ENCODE data around the gene HSPA1L. TPM values are rescaled to one million over a fixed set of nuclear protein-coding genes. Genes with fewer than 3 reads are reported as not detected.

Gene HSPA1L
- total RNA-seq, 4 donors from 2014 or later: 0.48 to 3.0 (median 1.9) TPM

DNA sequence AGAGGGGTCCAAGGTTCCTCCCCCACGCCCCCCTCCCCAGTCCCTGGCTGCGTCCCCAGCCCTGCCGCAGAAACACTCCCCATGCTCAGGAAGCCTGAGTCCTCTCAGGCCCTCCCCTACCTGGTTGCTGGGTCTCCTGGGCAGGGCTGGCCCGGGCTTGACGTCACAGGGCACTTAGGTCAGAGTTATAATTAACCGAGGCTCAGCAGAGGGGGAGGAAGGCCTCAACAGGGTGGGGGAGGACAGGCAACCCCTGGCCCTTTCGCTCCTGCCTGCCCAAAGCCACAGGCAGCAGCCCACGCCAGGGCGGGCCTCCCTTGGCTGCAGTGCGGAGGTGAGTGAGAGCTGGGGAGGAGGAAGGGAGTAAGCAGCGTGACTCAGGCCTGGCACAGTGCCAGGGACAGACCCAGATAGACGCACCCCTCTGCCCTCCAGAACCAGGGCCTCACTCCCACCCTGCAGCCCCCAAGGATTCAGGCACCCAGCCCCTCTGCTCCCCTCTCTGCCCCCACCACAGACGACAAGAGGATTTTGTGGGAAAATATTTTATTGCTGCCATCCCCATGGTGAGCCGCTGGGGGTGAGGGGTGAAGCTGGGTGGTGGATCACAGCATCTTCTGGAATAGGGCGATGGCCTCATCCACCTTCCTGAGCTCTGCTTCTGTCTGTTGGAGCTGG is 38.0 kb downstream of the HSPA1L start, which contains the start of gene VWA7:
VWA7 (minus strand) TSS at position 340 of the 678 bp plus-strand sequence. CDS start 549 bp downstream, outside the sequence.
- DNase-seq (ENCODE audit: low spot score) (peak; percentile 77), ATAC-seq (ENCODE audit: low FRiP score) (peak; percentile 94)
- TF ChIP-seq, protein P1, sequence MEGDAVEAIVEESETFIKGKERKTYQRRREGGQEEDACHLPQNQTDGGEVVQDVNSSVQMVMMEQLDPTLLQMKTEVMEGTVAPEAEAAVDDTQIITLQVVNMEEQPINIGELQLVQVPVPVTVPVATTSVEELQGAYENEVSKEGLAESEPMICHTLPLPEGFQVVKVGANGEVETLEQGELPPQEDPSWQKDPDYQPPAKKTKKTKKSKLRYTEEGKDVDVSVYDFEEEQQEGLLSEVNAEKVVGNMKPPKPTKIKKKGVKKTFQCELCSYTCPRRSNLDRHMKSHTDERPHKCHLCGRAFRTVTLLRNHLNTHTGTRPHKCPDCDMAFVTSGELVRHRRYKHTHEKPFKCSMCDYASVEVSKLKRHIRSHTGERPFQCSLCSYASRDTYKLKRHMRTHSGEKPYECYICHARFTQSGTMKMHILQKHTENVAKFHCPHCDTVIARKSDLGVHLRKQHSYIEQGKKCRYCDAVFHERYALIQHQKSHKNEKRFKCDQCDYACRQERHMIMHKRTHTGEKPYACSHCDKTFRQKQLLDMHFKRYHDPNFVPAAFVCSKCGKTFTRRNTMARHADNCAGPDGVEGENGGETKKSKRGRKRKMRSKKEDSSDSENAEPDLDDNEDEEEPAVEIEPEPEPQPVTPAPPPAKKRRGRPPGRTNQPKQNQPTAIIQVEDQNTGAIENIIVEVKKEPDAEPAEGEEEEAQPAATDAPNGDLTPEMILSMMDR (IDR thresholded peaks at IDR 0.05): no peak

DNA sequence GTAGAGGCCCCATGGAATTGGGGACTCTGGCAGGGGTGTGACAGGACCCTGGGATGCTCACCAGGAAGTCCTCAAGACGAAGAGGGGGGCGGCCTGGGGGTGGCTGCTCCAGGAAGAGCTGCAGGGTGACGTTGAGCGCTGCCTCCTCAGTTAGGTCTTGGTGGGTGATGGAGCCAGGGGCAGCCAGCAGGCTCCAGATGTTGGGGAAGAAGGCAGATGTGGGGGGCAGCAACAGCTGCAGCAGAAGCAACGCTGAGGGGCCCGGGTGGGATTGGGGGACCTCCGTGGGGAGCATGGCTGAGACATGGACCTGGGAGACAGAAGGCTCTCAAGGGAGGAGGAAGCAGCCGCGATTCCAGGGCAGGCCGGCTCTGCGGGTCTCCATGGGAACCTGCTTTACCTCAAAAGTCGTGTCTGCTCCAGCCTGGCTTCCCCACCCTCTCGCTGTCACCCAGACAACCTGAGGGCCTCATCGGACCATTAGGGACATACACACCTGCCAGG is 38.5 kb downstream of the HSPA1L start:
- ATAC-seq (ENCODE audit: low FRiP score) (no peak), DNase-seq (ENCODE audit: low spot score) (no peak)
- TF ChIP-seq, protein P1 (IDR thresholded peaks at IDR 0.05): no peak

DNA sequence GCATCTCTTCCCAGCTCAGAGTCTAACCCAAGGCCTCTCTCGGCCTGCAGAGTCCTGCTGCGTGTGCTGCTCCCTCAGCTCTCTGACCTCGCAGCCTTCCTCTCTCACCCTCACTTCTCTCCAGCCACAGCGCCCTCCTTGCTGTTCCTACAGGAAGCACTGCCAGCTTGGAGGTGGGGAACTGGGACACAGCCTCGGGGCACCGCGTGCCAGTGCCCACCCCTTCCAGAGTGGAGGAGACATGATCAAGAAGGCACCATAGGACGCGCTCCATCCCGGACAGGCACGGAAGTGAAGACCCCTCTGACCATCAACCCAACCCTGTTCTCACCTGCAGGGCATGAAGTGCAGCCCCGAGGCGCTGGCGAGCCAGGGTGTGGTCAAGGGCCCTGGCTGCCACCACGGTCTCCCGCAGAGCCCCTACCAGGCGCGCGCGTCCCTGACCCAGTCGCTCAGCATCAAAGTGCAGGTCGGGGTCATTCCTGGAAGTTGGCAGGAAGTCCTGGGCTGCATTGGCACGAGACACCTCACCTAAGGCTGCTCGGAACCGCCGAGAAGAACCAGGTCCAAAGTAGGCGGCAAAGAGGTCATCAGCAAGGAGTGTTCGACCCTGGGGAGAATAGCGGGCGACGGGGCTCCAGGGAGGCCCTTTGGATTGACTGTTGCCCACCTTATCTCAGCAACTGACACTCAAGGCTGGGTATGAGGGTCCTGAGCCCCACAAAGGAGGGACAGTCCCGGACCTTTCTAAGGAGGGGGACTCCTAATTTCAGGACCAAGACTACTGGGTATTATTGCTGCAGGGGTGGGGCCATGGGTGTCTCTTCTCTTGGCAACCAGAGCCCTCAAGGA is 39.2 kb downstream of the HSPA1L start:
- no peak for DNase-seq (ENCODE audit: low spot score)
- TF ChIP-seq, protein P1 (IDR thresholded peaks at IDR 0.05): no peak
- no peak for ATAC-seq (ENCODE audit: low FRiP score)

DNA sequence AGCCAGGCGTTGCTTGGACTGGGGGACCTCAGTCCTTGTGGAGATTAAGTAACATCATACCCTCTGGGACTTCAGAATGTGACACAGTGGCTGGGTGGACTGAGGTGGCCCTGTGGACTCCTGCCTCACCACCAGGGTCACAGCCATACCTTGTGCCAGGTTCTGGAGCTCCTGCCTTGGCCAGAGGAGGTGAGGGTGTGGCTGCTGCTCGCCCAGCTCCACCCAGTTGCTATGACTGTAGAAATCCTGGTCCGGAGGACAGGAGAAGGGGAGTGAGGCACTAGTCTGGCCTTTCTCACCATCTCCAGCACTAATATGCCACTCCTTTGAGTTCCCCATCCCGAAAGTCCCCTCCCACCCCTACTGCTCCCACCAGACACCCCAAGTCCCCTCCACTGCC is 39.9 kb downstream of the HSPA1L start:
- no peak for ATAC-seq (ENCODE audit: low FRiP score)
- TF ChIP-seq, protein P1 (IDR thresholded peaks at IDR 0.05): no peak
- DNase-seq (ENCODE audit: low spot score): no peak

DNA sequence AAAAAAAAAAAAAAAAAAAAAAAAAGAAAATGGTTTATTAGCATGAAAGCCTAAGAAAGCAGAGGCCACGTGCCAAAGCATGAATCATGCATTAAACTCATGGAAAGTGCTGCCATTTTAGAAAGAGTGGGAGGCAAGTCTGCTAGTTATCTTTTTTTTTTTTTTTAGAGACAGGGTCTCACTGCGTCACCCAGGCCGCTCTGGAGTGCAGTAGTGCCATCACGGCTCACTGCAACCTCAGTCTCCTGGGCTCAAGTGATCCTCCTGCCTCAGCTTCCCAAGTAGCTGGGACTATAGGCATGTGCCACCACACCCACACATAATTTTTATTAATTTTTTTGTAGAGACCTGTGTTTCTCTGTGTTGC is 43.1 kb downstream of the HSPA1L start:
- TF ChIP-seq, protein P1 (IDR thresholded peaks at IDR 0.05): no peak
- DNase-seq (ENCODE audit: low spot score) (no peak), ATAC-seq (ENCODE audit: low FRiP score) (no peak)

DNA sequence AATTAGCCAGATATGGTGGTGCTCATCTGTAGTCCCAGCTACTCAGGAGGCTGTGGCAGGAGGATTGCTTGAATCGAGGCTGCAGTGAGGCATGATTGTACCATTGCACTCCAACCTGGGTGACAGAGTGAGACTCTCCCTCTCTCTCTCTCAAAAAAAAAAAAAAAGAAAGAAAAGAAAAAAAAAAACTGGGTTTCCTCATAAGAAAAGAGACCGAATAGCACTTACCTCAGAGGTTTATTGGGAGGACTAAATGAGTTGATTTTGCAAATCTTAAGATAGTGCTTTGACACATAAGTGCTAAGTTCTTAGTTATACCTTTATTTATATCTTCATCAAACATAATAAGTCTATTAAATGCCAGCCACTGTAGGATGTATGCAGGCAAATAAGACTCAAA is 44.2 kb downstream of the HSPA1L start:
- TF ChIP-seq, protein P1 (IDR thresholded peaks at IDR 0.05): no peak
- ATAC-seq (ENCODE audit: low FRiP score): no peak
- DNase-seq (ENCODE audit: low spot score): no peak
